ENCODE data around the gene ARHGAP29.

GRCh38 chr1:94130851-94131595 is 106.4 kb downstream of the ARHGAP29 start:
- TF ChIP-seq CTCF (IDR thresholded peaks at IDR 0.05; ENCODE audit: poor library complexity) (no peak), EZH2 (IDR thresholded peaks at IDR 0.05; ENCODE audit: borderline replicate concordance) (no peak), EZH2phosphoT487 (IDR thresholded peaks at IDR 0.05; ENCODE audit: low read depth, severe bottlenecking, unreplicated experiment) (no peak)
